Stimulated activated CD4-positive, alpha-beta T cell treated with anti-CD3 and anti-CD28 coated beads, TNF-alpha, amount 100 ng/mL, for 48 hours (primary cell): ENCODE data around the gene WDFY4.

Source experiments
- DNase-seq, 3 donors: peaks; one replicate each; pipeline ENCODE4 v3.0.0-alpha.2; 2020; ENCODE audit warnings: low read depth in 3 of 3

WDFY4 gene

GRCh38 chr10:48691812-48692528, 7.3 kb downstream of the WDFY4 start:
- DNase-seq: no peak

GRCh38 chr10:48692748-48693147, 8.1 kb downstream of the WDFY4 start:
- no peak for DNase-seq

- DNase-seq: no peak
Observed at GRCh38 chr10:48693206-48693605, 8.5 kb downstream of the WDFY4 start.

- no peak for DNase-seq
Observed at GRCh38 chr10:48694371-48695030, 9.8 kb downstream of the WDFY4 start.

GRCh38 chr10:48695636-48696534, 11.2 kb downstream of the WDFY4 start:
- DNase-seq: no peak

- DNase-seq: no peak
Observed at GRCh38 chr10:48696535-48696873, 11.8 kb downstream of the WDFY4 start.

DNA sequence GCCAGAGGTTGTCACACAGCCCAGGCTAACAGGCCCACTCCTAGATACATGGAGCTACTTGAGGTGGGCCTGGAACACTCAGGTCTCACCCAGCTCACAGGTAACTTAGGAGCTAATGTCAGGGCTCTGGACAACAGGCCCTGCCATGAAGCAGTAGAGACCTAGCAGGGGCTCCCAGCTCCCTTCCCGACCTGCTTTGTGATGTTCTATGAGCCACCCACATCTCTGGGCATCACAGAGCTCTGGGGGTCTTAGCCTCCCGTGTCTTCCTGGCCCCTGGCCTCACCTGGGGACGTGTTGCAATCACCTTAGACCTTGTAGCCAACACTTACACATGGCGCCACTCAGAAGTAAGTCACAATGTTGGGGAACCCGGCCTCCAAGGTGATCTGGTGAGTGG, 12.4 kb downstream of the WDFY4 start:
- DNase-seq: no peak

DNA sequence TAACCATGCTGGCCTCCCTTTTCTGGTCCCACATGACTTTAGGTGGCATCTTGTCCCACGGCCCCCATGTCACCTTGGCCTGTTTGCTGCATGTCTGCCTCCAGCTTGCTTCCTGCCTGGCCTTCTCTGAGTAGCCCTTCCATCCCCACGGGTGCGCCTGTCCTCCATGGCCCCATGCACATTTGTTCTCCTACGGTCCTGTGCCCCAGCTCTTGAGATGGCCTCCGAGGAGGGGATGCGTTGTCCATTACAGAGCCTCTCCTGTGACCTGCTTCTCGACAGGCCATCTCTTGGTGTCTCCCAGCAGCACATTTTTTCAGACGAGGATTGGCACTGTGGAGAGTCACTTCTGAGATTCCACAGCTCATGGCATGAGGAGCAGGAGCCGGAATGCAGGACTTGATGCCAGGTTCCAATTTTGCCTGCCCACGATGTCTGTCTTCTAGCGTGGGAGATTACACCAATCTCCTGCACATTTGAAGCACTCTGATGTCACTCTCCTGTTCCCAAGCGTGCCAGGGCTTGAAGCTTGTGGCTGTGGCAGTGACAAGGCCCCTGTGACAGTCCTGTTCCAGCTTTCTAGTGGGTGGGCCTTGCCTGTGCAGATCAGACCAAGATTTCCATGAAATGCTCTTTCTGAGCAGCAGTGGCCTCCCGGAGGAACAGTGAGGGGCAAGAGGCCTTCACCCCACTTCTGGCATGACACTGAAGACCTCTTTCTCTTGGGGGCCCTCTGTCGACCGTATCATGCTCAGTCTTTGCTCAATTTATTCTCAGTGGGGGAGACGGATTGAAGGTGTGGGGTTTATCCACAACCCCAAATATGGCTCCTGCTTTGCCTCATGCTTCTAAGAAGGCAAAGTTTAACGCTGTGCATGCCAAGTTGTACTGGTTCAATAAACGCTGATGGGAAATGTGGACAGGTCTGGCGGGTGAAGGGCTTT, 13.4 kb downstream of the WDFY4 start:
- DNase-seq: no peak

GRCh38 chr10:48699011-48699627, 14.4 kb downstream of the WDFY4 start:
- DNase-seq: no peak

DNA sequence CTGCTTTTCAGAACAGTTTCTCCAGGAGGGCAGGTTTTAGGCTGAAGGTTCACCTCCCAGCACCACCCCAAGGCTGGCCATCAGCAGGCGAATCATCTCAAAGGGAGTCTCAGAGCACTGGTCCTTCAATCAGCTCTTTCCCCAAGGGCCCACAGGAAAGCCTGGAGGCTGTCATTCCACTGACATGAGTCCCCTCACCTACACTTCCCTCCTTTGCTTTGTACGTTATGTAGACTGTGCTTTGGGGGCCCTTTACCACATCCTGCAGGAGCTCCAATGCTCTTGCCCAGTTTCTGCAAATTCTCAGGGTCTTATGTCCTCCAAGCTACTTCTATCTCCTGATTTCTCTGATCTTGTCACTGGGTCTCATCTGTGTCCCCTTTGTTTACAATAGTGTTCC, 15.4 kb downstream of the WDFY4 start:
- DNase-seq: no peak

GRCh38 chr10:48700493-48700892, 15.8 kb downstream of the WDFY4 start:
- DNase-seq: no peak

DNA sequence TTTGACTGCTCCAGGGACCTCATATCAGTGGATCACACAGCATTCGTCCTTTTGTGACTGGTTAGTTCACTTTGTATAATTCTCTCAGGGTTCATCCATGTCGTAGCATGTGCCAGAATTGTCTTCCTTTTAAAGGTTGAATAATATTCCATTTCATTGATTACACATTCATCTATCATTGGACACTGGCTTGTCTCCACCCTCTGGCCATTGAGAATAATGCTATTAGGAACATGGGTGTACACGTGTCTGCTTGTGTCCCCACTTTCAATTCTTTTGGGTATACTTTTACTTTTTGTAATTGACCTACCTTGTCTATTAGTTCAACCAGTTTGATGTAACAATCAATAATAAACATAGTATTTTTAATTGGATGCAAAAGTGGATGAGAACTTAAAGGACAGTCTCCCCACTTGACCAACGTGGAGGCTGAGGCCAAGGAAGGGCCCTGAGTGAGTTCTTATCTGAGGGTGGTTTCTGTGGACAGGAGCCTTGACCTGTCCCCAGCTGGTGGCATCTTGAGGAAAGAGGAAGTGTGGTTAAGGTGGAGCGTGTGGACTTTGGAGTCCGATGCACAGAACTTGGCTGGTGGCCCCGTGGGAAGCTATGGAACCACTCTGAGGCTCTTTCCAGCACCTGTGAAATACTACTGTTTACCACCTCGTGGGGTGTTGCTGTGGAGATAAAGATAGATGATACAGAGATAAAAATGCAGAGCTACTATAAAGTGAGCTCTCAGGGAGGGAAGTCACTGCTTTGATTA, 16.6 kb downstream of the WDFY4 start:
- DNase-seq: no peak

- no peak for DNase-seq
Observed at GRCh38 chr10:48701941-48702340, 17.3 kb downstream of the WDFY4 start.

DNA sequence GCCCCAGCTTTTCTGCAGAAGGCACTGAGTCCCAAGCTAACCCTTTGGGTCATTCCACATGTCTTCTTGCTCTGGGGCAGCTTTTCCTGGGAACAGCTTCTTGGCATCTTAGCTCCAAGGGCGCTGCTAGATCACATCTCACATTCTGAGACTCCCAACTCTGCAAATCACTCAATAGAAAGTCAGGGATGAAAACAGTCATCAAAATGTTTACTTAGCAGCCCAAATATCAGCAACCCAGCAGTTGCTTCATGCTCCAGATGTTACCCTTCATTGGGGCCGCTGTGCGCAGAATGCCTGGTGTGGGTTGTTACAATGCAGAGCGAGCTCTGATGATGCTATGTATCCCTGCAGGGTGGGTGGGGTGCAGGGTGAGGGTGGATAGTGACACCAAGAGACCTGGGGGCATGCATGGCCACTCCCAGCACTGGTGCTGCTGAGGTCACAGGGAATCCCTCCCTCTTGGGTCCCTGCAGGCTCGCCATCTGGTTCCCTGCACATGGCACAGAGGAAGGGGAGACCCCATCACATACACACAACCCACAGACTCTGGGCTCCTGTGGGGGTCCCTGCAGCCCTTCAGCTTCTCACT, 19.0 kb downstream of the WDFY4 start:
- DNase-seq: no peak

DNA sequence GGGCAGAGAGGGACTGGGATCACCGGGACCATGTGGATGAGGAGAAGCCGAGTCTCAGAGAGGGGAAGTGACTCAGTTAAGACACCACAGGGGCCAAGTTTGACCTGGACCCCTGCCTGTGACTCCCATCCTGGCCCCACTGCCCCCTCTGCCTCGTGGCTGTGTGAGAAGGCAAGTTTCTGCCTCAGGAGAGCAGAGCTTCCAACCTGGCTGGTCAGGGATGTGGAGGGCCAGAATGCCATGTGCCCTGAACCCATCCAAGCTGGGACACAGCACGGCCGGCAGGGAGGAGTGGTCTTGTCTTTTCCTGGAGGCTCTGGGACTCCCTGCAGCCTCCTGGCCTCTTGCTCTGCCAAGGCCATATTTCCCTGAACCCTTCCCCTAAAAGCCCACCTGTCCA, 19.5 kb downstream of the WDFY4 start:
- no peak for DNase-seq

GRCh38 chr10:48705401-48705938, 20.8 kb downstream of the WDFY4 start:
- no peak for DNase-seq

DNA sequence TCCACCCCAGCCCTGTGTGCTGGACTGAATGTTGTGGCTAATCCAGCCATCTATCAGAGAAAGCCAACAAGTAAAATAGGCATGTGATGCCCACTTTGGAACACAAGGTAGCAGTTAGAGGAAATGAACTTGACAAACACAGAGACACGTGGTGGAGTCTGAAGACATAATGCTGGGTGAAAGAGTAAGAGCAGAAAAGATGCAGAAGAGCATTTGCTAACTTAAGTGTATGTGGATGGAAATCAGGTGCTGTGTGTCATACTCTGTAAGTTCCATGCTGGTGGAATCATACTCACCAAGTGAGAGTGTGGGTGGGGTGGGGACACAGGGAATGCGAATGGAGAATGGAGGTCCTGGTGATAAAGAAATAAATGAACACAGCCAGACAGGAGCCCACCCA, 22.8 kb downstream of the WDFY4 start:
- DNase-seq: no peak

DNA sequence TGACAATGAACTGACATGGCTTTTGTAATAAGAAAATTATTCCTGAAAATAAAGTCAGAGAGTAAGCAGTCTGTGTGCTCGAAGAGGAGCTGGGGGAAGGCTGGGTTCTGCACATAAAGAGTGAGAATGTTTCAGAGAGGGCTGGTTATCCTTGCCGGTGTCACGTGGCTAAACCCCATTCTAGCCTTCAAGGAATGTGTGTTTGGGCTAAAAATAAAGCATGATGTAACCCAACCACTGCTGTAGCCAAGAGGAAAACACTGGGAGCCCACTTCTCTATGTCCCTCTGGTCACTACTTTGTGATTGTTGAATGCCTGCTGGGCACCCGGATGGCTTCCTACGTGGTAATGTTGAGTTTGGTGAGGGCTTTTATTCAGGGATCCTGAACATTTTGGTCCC, 23.5 kb downstream of the WDFY4 start:
- DNase-seq: no peak

- DNase-seq: no peak
Observed at GRCh38 chr10:48710647-48711275, 26.1 kb downstream of the WDFY4 start.
